Central memory CD8-positive, alpha-beta T cell (primary cell): Measurements from ENCODE around the gene USP31.
"Not testable (repeated sequence)": the region's sequence is repeated elsewhere in the genome, so short reads cannot be mapped to it uniquely, and the experiment has no call there.

Experiments used
- ATAC-seq: fragments of 150-1000 bp; cut with Tn5 transposase; replicated peaks from 2 replicates; pipeline ENCODE4 v1.10.0; 2022; ENCODE audit warnings: mild to moderate bottlenecking, moderate FRiP score, moderate number of reproducible peaks; ENCODE audit not compliant: poor library complexity, severe bottlenecking; ENCODE audit errors: extremely low read depth
- DNase-seq, 2 donors: peaks; one replicate each; pipeline ENCODE4 v3.0.0; 2021; ENCODE audit warnings: low spot score in 2 of 2
- H3K27ac Mint-ChIP-seq: one replicate; pipeline ENCODE4 v1.8.0; 2022; ENCODE audit warnings: low read depth, mild to moderate bottlenecking, moderate library complexity, mixed read lengths
- H3K27me3 Mint-ChIP-seq: one replicate; pipeline ENCODE4 v1.8.0; 2022; ENCODE audit warnings: mixed read lengths
- H3K36me3 Mint-ChIP-seq: one replicate; pipeline ENCODE4 v1.8.0; 2022; ENCODE audit warnings: mild to moderate bottlenecking, moderate library complexity, mixed read lengths; ENCODE audit not compliant: insufficient read depth
- H3K4me1 Mint-ChIP-seq: one replicate; pipeline ENCODE4 v1.8.0; 2022; ENCODE audit warnings: mixed read lengths
- H3K4me3 Mint-ChIP-seq: one replicate; pipeline ENCODE4 v1.8.0; 2022; ENCODE audit warnings: mild to moderate bottlenecking, moderate library complexity, mixed read lengths
- H3K9me3 Mint-ChIP-seq: one replicate; pipeline ENCODE4 v1.8.0; 2022; ENCODE audit warnings: mixed read lengths

Gene USP31

GRCh38 chr16:23155445-23156049 is 6.3 kb upstream of the USP31 start:
- Mint-ChIP-seq H3K36me3 (peaks cover 2% of the 10 kb centered on the region), H3K27ac (no peak overlapping the region), H3K27me3 (peaks cover 57% of the 10 kb centered on the region), H3K4me1 (peaks cover 6% of the 10 kb centered on the region), H3K4me3 (no peak overlapping the region), H3K9me3 (no peaks in the 10 kb centered on the region)
- DNase-seq (no peak), ATAC-seq (no peak)

- no peak overlapping the region for H3K4me3 Mint-ChIP-seq
- DNase-seq, result no peak
- no peaks in the 10 kb centered on the region for H3K9me3 Mint-ChIP-seq
- ATAC-seq, result no peak
- peaks cover 22% of the 10 kb centered on the region for H3K4me1 Mint-ChIP-seq
- H3K36me3 Mint-ChIP-seq, result peaks cover 2% of the 10 kb centered on the region
- peaks cover 37% of the 10 kb centered on the region for H3K27me3 Mint-ChIP-seq
- no peak overlapping the region for H3K27ac Mint-ChIP-seq
These were observed 3.3 kb upstream of the USP31 start for GRCh38 chr16:23152386-23153178.

GRCh38 chr16:23149993-23150364 is 727 bp upstream of the USP31 start:
- Mint-ChIP-seq H3K4me1 (peaks cover 20% of the 10 kb centered on the region), H3K36me3 (peaks cover 2% of the 10 kb centered on the region), H3K9me3 (no peaks in the 10 kb centered on the region), H3K27me3 (peaks cover 12% of the 10 kb centered on the region), H3K4me3 (peak overlapping the region; percentile 88), H3K27ac (peak overlapping the region; percentile 38)
- no peak for ATAC-seq
- no peak for DNase-seq

- H3K27me3 Mint-ChIP-seq, result no peaks in the 10 kb centered on the region
- DNase-seq, result peak; percentile 30 to 31
- H3K4me1 Mint-ChIP-seq, result peaks cover 23% of the 10 kb centered on the region
- ATAC-seq, result peak; percentile 41
- peak overlapping the region; percentile 88 for H3K4me3 Mint-ChIP-seq
- peaks cover 2% of the 10 kb centered on the region for H3K36me3 Mint-ChIP-seq
- no peaks in the 10 kb centered on the region for H3K9me3 Mint-ChIP-seq
- peak overlapping the region; percentile 38 for H3K27ac Mint-ChIP-seq
These were observed 562 bp downstream of the USP31 start for GRCh38 chr16:23148513-23149266.

GRCh38 chr16:23148166-23148512 is 1.1 kb downstream of the USP31 start:
- Mint-ChIP-seq H3K27ac (peak overlapping the region; percentile 38), H3K4me1 (peaks cover 23% of the 10 kb centered on the region), H3K9me3 (no peaks in the 10 kb centered on the region), H3K27me3 (no peaks in the 10 kb centered on the region), H3K4me3 (peak overlapping the region; percentile 85), H3K36me3 (peaks cover 2% of the 10 kb centered on the region)
- ATAC-seq (no peak), DNase-seq (no peak)

- no peak for ATAC-seq
- Mint-ChIP-seq H3K27me3 (no peaks in the 10 kb centered on the region), H3K27ac (no peak overlapping the region), H3K36me3 (peaks cover 2% of the 10 kb centered on the region), H3K4me3 (peak overlapping the region; percentile 85), H3K4me1 (peaks cover 23% of the 10 kb centered on the region), H3K9me3 (no peaks in the 10 kb centered on the region)
- DNase-seq, result no peak
These were observed 1.6 kb downstream of the USP31 start for GRCh38 chr16:23147666-23148065.

- H3K9me3 Mint-ChIP-seq, result no peaks in the 10 kb centered on the region
- ATAC-seq (no peak), DNase-seq (no peak)
- H3K27ac Mint-ChIP-seq, result no peak overlapping the region
- peaks cover 23% of the 10 kb centered on the region for H3K4me1 Mint-ChIP-seq
- no peaks in the 10 kb centered on the region for H3K27me3 Mint-ChIP-seq
- peaks cover 2% of the 10 kb centered on the region for H3K36me3 Mint-ChIP-seq
- no peak overlapping the region for H3K4me3 Mint-ChIP-seq
These were observed 2.2 kb downstream of the USP31 start for GRCh38 chr16:23146877-23147601.

- H3K4me3 Mint-ChIP-seq, result no peak overlapping the region
- peaks cover 23% of the 10 kb centered on the region for H3K4me1 Mint-ChIP-seq
- peaks cover 2% of the 10 kb centered on the region for H3K36me3 Mint-ChIP-seq
- DNase-seq (no peak), ATAC-seq (no peak)
- H3K9me3 Mint-ChIP-seq, result no peaks in the 10 kb centered on the region
- H3K27me3 Mint-ChIP-seq, result no peaks in the 10 kb centered on the region
- H3K27ac Mint-ChIP-seq, result no peak overlapping the region
These were observed 3.6 kb downstream of the USP31 start for GRCh38 chr16:23145608-23146007.

- Mint-ChIP-seq H3K4me3 (no peak overlapping the region), H3K4me1 (peaks cover 23% of the 10 kb centered on the region), H3K27ac (no peak overlapping the region), H3K27me3 (no peaks in the 10 kb centered on the region), H3K36me3 (peaks cover 2% of the 10 kb centered on the region), H3K9me3 (no peaks in the 10 kb centered on the region)
- DNase-seq (no peak), ATAC-seq (no peak)
These were observed 4.1 kb downstream of the USP31 start for GRCh38 chr16:23145186-23145585.

GRCh38 chr16:23144393-23144792 is 4.9 kb downstream of the USP31 start:
- H3K9me3 Mint-ChIP-seq, ATAC-seq, DNase-seq, H3K4me3 Mint-ChIP-seq, H3K36me3 Mint-ChIP-seq, H3K27me3 Mint-ChIP-seq, H3K27ac Mint-ChIP-seq: not testable (repeated sequence)
- peaks cover 15% of the 10 kb centered on the region for H3K4me1 Mint-ChIP-seq

- ATAC-seq (no peak), DNase-seq (no peak)
- peaks cover 1% of the 10 kb centered on the region for H3K36me3 Mint-ChIP-seq
- no peaks in the 10 kb centered on the region for H3K27me3 Mint-ChIP-seq
- H3K4me3 Mint-ChIP-seq, result no peak overlapping the region
- peaks cover 13% of the 10 kb centered on the region for H3K4me1 Mint-ChIP-seq
- H3K27ac Mint-ChIP-seq, result no peak overlapping the region
- no peaks in the 10 kb centered on the region for H3K9me3 Mint-ChIP-seq
These were observed 5.9 kb downstream of the USP31 start for GRCh38 chr16:23143391-23143790.

GRCh38 chr16:23141959-23142740 is 7.1 kb downstream of the USP31 start:
- Mint-ChIP-seq H3K4me3 (no peak overlapping the region), H3K4me1 (peaks cover 7% of the 10 kb centered on the region), H3K27me3 (no peaks in the 10 kb centered on the region), H3K36me3 (no peaks in the 10 kb centered on the region), H3K9me3 (no peaks in the 10 kb centered on the region), H3K27ac (no peak overlapping the region)
- DNase-seq, result no peak
- ATAC-seq, result no peak
